HuH-7 (cell line): ENCODE results near the gene MAN1A1.

Experiments used
- DNase-seq: peaks from one replicate; pipeline ENCODE4 v3.0.0; 2011; ENCODE audit warnings: low spot score

The MAN1A1 gene

DNA sequence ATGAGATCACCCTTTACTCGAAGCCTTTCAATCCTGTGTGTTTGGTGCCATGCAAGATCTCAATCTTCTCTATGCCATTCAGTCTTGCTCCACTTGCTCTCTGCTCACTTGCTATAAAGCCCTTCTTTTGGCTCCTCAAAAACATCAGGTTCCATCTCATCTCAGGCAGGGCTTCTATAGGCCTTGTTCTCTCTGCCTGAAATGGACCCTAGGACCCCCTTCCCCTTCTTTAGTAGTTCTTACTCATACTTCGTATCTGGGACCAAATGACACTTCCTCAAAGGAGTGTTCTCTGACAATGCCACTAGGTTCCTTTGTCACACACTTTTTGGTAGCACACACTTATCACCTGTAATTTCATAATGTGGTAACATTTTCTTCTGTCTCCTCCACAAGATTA is 154.4 kb downstream of the MAN1A1 start:
- no peak for DNase-seq

DNA sequence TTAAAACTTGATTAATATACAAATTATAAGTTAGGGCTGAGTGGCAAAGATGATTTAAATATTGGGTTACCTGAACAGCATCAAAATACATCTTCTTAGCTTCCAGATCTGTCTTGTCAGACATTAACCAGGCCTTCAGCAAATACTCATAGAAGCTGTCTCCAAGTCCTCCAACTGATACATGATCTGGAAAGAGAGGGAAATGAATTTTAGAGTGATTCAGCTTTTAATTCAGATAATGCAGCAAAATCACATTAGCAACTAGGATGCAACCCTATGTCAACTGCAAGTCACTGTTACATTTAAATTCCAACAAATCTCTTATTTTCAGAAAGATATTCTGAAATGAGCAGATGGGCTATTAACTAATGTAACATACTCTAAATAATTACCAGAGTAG is 155.9 kb downstream of the MAN1A1 start:
- DNase-seq, result no peak

- DNase-seq, result no peak
Measured at GRCh38 chr6:119192200-119192599, 157.4 kb downstream of the MAN1A1 start.

GRCh38 chr6:119190176-119190575 is 159.4 kb downstream of the MAN1A1 start:
- no peak for DNase-seq

DNA sequence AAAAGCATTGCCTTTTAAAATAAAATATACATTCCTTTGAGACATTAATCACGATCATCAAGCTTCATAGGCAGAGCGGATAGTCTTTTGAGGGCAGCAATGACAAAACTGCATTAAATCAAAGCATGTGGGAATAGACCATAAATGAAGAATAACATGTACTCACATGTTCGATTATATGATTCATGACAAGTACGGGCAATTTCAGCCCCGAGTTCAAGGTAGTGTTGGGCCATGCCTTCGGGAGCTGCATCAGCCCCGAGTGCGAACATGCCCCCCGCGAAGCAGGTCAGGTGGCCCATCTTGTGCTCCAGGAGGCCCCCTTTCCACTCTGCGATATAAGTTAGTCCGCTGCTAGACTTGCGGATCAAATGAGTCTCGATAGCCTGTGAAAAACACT is 160.1 kb downstream of the MAN1A1 start:
- no peak for DNase-seq

DNA sequence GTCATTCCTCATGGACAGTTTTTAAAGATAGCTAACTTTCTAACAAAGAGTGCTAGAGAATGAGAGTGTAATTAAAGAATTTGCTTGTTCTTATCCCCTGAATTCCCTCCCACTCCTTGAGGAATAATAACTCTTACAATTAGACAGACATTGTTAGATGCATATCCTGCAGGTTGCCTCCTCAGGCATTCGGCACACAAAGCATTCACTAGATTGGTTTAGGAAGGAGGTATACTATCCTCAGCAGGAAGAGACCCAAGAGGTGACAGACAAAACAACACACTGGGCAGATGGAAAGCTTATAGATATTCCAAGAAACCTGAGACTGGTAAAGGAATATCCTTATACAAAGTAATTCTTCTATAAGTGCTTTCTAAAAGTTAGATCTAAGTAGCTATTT is 162.0 kb downstream of the MAN1A1 start:
- no peak for DNase-seq

- DNase-seq, result no peak
Measured at GRCh38 chr6:119186490-119186889, 163.1 kb downstream of the MAN1A1 start.

GRCh38 chr6:119184008-119184648 is 165.4 kb downstream of the MAN1A1 start:
- DNase-seq, result no peak

GRCh38 chr6:119183457-119183856 is 166.1 kb downstream of the MAN1A1 start:
- no peak for DNase-seq

DNA sequence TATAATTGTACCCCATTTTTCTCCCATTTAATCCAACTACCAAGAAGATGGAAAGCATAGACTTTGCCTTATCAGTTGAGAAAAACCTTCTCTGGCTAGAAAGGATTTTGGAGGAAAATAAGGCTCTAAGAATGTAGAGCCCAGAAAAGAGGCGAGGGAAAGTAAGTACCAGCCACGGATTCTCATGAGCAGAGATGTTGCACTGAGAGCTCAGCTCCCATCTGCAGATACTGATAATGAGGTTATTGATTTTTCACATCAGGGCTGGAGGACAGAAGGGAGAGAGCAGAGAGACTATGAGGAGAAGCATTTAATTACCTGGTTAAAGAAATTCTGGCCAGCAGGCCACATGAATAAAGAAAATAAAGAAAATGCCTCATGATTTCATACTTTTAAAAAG is 166.7 kb downstream of the MAN1A1 start:
- no peak for DNase-seq

DNA sequence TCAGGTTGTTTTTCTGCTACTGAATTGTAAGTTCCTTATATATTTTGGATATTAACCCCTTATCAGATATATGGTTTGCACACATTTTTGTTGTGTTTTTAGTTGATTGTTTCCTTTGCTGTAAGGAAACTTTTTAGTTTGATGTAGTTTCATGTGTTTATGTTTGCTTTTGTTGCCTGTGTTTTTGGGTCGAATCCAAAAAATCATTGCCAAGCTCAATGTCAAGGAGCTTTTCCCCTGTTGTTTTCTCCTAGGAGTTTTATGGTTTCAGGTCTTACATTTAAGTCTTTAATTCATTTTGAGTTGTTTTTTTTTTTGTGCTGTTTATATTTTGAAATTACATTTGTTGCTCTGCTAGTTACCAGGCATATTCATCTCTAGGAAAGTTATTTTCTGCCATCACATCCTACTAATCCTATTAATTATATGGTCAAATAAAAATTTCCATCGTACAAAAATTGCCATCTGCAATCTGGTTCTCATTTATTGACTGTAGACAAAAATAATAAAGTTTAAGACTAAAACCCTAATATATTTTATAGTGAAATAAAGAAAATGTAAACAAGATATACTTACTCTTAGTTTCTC is 167.3 kb downstream of the MAN1A1 start:
- DNase-seq, result no peak

- no peak for DNase-seq
Measured at GRCh38 chr6:119181046-119181445, 168.5 kb downstream of the MAN1A1 start.

DNA sequence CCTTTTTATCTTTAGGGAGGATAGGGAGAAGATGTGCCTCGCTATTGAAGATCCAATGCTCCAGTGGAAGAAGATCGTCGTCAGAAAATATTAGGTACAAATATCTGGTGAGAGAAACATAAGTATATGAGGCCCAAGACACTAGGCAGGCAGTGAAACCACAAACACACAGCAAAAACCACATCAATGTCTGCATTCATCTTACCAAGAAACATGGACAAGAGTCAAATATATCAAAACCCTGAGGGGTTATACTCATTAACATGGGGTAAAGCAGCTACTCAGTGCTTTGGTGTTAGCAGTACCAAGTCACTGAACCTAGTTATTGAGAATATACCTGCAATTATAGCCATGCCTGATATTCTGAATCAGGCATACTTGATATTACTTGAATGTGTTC is 169.7 kb downstream of the MAN1A1 start:
- no peak for DNase-seq

DNA sequence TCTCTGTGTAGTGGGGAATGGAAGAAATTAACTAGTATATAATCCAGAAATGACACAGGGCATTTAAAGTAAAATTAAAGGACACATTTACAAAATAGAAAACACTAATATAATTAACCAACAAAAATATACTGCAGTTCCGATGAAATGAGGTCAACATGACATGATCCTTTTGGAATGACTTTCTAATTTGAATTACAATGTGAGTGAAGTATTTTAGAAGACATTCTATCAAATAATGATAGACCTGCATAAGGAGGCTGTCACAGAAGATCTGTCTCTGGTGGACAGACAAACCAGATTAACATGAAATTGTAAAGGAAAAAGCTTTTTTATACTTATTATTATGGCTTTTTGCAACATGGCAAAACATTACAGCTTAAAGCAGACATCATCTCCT is 170.5 kb downstream of the MAN1A1 start:
- no peak for DNase-seq

GRCh38 chr6:119176445-119176844 is 173.1 kb downstream of the MAN1A1 start:
- DNase-seq, result no peak

DNA sequence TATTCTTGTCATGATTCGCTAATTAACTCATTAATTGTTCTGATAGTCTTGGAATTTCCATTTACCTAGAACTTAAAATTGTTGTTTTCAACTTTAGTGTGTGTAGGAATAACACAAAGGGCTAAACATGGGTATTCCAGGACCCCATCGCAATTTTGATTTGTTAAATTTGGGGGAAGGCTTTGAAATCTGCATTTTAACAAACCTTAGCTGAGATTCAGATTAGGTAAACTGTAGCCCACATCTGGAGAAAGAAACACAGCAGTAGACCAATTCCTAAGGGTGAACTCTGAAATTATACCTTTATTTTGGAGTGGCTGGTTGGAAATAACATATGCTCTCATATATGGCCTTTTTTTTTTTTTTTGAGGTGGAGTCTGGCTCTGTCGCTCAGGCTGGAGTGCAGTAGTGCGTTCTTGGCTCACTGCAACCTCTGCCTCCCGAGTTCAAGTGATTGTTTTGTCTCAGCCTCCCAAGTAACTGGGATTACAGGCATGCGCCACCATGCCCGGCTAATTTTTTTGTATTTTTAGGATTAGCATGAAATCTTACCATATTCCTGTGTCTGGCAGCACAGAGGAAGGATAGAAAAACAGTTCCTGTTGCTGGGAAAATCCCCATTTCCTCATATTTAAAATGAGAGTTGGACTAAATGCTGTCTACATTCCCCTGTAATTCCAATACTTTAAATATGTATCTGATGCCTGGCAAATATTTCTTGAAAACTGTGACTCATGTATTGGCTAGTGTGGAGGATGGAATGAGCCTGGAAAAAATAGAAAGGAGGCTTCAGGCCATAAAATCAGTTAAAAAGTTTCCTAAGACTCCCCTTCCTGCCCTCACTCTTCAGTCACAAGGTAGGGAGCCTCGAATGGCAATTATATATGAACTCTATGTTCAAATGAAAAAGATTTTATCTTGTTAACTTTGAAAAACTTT is 174.4 kb downstream of the MAN1A1 start:
- DNase-seq, result no peak

- DNase-seq, result no peak
Measured at GRCh38 chr6:119174085-119174445, 175.5 kb downstream of the MAN1A1 start.

- DNase-seq, result peak; percentile 17
Measured at GRCh38 chr6:119173249-119174084, 176.1 kb downstream of the MAN1A1 start.

DNA sequence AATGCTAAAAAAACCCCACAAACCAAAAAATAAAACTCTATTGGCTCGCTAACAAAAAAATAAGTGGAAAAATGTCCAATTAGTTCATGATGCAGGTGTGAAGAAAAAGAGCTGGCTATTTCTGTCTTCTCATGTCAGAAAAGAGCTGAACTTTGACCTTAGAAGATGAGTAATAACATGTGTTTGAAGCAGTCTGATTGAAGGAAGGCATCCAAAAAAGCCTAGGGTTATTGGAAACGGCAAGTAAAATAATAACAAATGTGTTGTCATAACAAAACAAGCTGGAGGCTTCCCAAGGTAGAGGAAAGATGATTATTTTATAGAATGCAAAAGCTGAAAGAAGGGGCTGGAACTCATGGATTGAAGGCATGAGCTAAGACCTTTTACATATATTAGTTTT is 176.7 kb downstream of the MAN1A1 start:
- DNase-seq, result no peak

DNA sequence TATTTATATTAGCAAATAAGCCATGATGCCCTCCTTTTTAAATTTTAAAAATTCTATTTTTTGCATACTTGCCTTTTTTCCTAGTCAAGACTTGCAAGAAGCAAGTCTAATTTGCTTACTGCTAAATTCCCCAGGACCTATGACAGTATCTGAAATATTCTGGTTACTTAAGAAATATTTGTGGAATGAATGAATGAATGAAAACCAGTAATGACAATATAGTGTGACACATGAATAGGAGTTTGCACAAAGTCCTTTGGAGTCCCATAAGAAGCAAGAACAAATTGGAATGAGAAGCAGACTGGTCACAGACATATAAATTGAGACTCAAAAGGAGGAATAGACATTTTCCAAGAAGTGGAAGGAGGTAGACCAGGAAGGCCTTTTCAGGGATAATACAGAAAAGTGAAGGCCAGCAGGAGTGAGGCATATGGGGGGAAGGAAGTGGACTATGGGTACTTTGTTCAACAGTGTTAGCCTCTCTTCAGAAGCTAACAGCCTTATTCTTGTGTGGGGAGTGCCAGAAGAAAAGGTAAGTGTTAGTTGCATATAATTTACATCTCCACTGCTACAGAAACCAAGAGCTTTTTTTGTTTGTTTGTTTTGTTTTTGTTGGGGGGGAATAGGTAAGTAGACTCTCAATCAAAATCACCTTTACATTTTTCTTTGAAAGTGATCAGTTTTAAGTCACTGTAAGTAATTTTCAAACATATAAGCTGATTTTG is 177.5 kb downstream of the MAN1A1 start:
- DNase-seq, result no peak

DNA sequence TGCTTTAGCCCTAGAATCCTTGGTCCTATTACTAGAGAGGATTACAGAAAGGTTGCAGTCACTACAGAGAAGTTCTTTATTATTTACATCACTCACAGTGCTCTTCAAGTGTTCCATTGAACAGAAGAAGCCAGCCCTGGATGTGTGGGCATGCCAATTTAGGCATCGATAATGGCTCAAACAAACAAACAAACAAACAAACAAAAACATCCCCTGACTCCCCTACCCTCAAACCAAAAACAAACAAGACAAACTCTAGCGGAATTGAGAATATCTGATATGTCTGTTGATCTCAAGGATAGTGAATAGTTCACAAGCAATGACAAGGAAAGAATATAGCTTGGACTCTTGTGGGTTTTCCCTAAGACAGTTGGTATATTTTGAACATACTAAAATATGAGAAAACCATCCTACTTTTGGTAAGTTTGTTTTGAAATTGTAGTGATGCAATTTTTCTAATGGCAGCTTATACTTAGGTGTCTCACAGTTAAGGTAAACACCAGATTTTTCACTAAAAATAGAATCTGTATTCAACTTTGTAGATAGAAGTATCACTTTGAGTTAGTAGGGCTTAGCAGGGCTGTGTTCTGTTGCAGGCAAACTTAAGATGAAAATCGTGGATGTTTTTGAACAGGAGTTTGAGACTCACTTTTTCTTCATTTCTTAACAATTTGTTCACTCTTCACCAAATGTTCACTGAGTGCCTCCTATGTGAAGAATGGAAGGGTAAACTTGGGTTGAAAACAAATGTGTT is 178.3 kb downstream of the MAN1A1 start:
- DNase-seq, result no peak
